H1 (cell line): Measurements from ENCODE around the gene CRNKL1. TPM values are rescaled to one million over a fixed set of nuclear protein-coding genes. Genes with fewer than 3 reads are reported as not detected.

Source experiments
- CTCF ChIA-PET: fragments of 300-600 bp; sonication (Branson Sonifier 250); formaldehyde crosslinking; loops from one replicate; lab custom pipeline; 2021; ENCODE audit not compliant: partially characterized antibody; lab: Charles Lee
- POLR2A ChIA-PET: fragments of 300-600 bp; sonication (Branson Sonifier 250); formaldehyde crosslinking; loops from one replicate; lab custom pipeline; 2021; ENCODE audit warnings: inconsistent platforms; ENCODE audit not compliant: partially characterized antibody; lab: Charles Lee
- DNase-seq, 2 experiments: peaks; one replicate each; pipeline versions ENCODE4 v3.0.0 to v3.0.0-alpha.2; 2010 to 2022; ENCODE audit warnings: low spot score in 2 of 2, low read depth in 1 of 2, mixed read lengths in 1 of 2
- FAIRE-seq: peaks from 2 replicates; lab custom pipeline; 2011; peaks lifted over from hg19 to GRCh38; lab: Jason Lieb, UNC
- H2AFZ ChIP-seq: 2 replicates; pipeline ENCODE4 v1.8.1; 2012; ENCODE audit warnings: low read length, inconsistent platforms
- H2AK5ac ChIP-seq: 2 replicates; pipeline ENCODE4 v1.6.1; 2013; ENCODE audit warnings: low read depth, low read length
- H2BK120ac ChIP-seq: replicated peaks from 2 replicates; pipeline ENCODE3; 2013; ENCODE audit warnings: low read depth, low read length, inconsistent platforms
- H2BK12ac ChIP-seq: 2 replicates; pipeline ENCODE4 v1.6.1; 2013; ENCODE audit warnings: low read depth, low read length
- H2BK15ac ChIP-seq: 2 replicates; pipeline ENCODE4 v1.6.1; 2013; ENCODE audit warnings: low read length
- H2BK20ac ChIP-seq: 2 replicates; pipeline ENCODE4 v1.6.1; 2013; ENCODE audit warnings: low read length
- H2BK5ac ChIP-seq: 2 replicates; pipeline ENCODE4 v1.6.1; 2013; ENCODE audit warnings: low read depth, low read length
- H3K14ac ChIP-seq: 2 replicates; pipeline ENCODE4 v1.6.1; 2013; ENCODE audit warnings: inconsistent platforms; ENCODE audit not compliant: insufficient read length
- H3K18ac ChIP-seq: 2 replicates; pipeline ENCODE4 v1.6.1; 2013; ENCODE audit warnings: low read length; ENCODE audit errors: extremely low read depth
- H3K23ac ChIP-seq: 2 replicates; pipeline ENCODE4 v1.6.1; 2013; ENCODE audit warnings: inconsistent platforms; ENCODE audit not compliant: insufficient read length
- H3K23me2 ChIP-seq: 2 replicates; pipeline ENCODE4 v1.6.1; 2013; ENCODE audit warnings: low read depth, low read length
- H3K27ac ChIP-seq: 2 replicates; pipeline ENCODE4 v1.6.1; 2011; ENCODE audit warnings: low read depth, low read length, inconsistent platforms
- H3K27me3 ChIP-seq, 4 experiments: replicated peaks in 1 of 4; 1 replicate in 1 of 4; 2 replicates in 3 of 4; pipeline versions ENCODE4 v1.6.1 to v1.8.1; 2011 to 2013; ENCODE audit warnings: low read length in 3 of 4, mild to moderate bottlenecking in 3 of 4, inconsistent platforms in 2 of 4, mixed read lengths in 2 of 4, moderate library complexity in 1 of 4; ENCODE audit not compliant: control insufficient read depth in 3 of 4, insufficient read depth in 3 of 4; ENCODE audit errors: extremely low read depth in 1 of 4
- H3K36me3 ChIP-seq, 4 experiments: 2 replicates each; pipeline versions ENCODE4 v1.6.1 to v1.8.1; 2011 to 2013; ENCODE audit warnings: mild to moderate bottlenecking in 4 of 4, low read length in 3 of 4, moderate library complexity in 2 of 4, control low read depth in 1 of 4, inconsistent platforms in 1 of 4; ENCODE audit not compliant: insufficient read depth in 4 of 4, control insufficient read depth in 2 of 4
- H3K4ac ChIP-seq: replicated peaks from 2 replicates; pipeline ENCODE3; 2013; ENCODE audit warnings: low read length, low read depth, mixed read lengths, inconsistent platforms; ENCODE audit not compliant: insufficient read length
- H3K4me1 ChIP-seq, 4 experiments: replicated peaks in 1 of 4; 1 replicate in 1 of 4; 2 replicates in 3 of 4; pipeline versions ENCODE4 v1.6.1 to v1.8.1; 2011 to 2013; ENCODE audit warnings: low read length in 3 of 4, inconsistent platforms in 2 of 4, mixed read lengths in 1 of 4; ENCODE audit not compliant: insufficient read depth in 4 of 4, control insufficient read depth in 3 of 4
- H3K4me2 ChIP-seq, 2 experiments: 2 replicates each; pipeline versions ENCODE4 v1.6.1 to v1.8.1; 2011 to 2013; ENCODE audit warnings: low read depth in 2 of 2, low read length in 2 of 2, control low read depth in 1 of 2, inconsistent platforms in 1 of 2, mild to moderate bottlenecking in 1 of 2; ENCODE audit not compliant: insufficient read depth in 1 of 2
- H3K4me3 ChIP-seq, 4 experiments: fragments of 200-600, 300-600 bp in 1 of 4; sonication (generic), shearing (Covaris generic), sonication (Bioruptor Twin) in 1 of 4; 2 replicates each; pipeline versions ENCODE4 v1.5.1 to v1.8.1; 2011 to 2016; ENCODE audit warnings: low read length in 4 of 4, low read depth in 3 of 4, control low read depth in 2 of 4, inconsistent platforms in 2 of 4, mild to moderate bottlenecking in 2 of 4, mixed read lengths in 1 of 4, moderate library complexity in 1 of 4; ENCODE audit not compliant: insufficient read depth in 2 of 4; ENCODE audit errors: extremely low read depth in 1 of 4
- H3K56ac ChIP-seq: replicated peaks from 2 replicates; pipeline ENCODE3; 2013; ENCODE audit warnings: low read depth, mild to moderate bottlenecking, mixed read lengths, low read length, inconsistent platforms; ENCODE audit not compliant: insufficient read length
- H3K79me1 ChIP-seq: 2 replicates; pipeline ENCODE4 v1.6.1; 2013; ENCODE audit warnings: low read depth, low read length, control low read depth
- H3K79me2 ChIP-seq, 2 experiments: 2 replicates each; pipeline versions ENCODE4 v1.6.1 to v1.8.1; 2012 to 2013; ENCODE audit warnings: low read length in 2 of 2, mild to moderate bottlenecking in 2 of 2, inconsistent platforms in 1 of 2; ENCODE audit not compliant: insufficient read depth in 2 of 2, control insufficient read depth in 1 of 2
- H3K9ac ChIP-seq, 4 experiments: replicated peaks in 1 of 4; 1 replicate in 1 of 4; 2 replicates in 3 of 4; pipeline versions ENCODE4 v1.6.1 to v1.8.1; 2011 to 2013; ENCODE audit warnings: low read depth in 3 of 4, low read length in 3 of 4, control low read depth in 2 of 4, mild to moderate bottlenecking in 2 of 4, moderate library complexity in 2 of 4, inconsistent platforms in 1 of 4; ENCODE audit errors: extremely low read depth in 1 of 4
- H3K9me3 ChIP-seq, 2 experiments: 2 replicates each; pipeline versions ENCODE4 v1.6.1 to v1.8.1; 2012 to 2013; ENCODE audit warnings: mild to moderate bottlenecking in 2 of 2, moderate library complexity in 2 of 2, control low read depth in 1 of 2, inconsistent platforms in 1 of 2, low read depth in 1 of 2, low read length in 1 of 2, mixed read lengths in 1 of 2; ENCODE audit not compliant: insufficient read depth in 2 of 2
- H4K20me1 ChIP-seq, 2 experiments: replicated peaks in 1 of 2; 2 replicates each; pipeline versions ENCODE3 to v1.8.1; 2011 to 2013; ENCODE audit warnings: inconsistent platforms in 2 of 2, low read length in 2 of 2, mild to moderate bottlenecking in 1 of 2; ENCODE audit not compliant: insufficient read depth in 2 of 2, control insufficient read depth in 1 of 2
- H4K5ac ChIP-seq: 2 replicates; pipeline ENCODE4 v1.6.1; 2013; ENCODE audit warnings: low read length, low read depth, mixed read lengths, inconsistent platforms; ENCODE audit not compliant: insufficient read length
- H4K8ac ChIP-seq: 2 replicates; pipeline ENCODE4 v1.8.0; 2013; ENCODE audit warnings: mild to moderate bottlenecking, moderate library complexity, low read length, inconsistent platforms; ENCODE audit not compliant: insufficient read depth; ENCODE audit errors: extremely low read depth
- H4K91ac ChIP-seq: replicated peaks from 2 replicates; pipeline ENCODE3; 2013; ENCODE audit warnings: low read length, mixed read lengths, inconsistent platforms; ENCODE audit not compliant: insufficient read length
- BCL11A ChIP-seq, 2 experiments: IDR thresholded peaks; one replicate each; pipeline ENCODE4 v1.6.1; 2011; ENCODE audit warnings: low read depth in 2 of 2, low read length in 2 of 2, mild to moderate bottlenecking in 2 of 2
- CEBPB ChIP-seq: IDR thresholded peaks from 2 replicates; pipeline ENCODE4 v1.6.1; 2012; ENCODE audit warnings: low read depth, low read length
- CREB1 ChIP-seq: IDR thresholded peaks from 2 replicates; pipeline ENCODE4 v1.6.1; 2012; ENCODE audit warnings: inconsistent platforms
- EZH2 ChIP-seq: fragments of 200-600 bp; sonication (generic); IDR thresholded peaks from 2 replicates; pipeline ENCODE4 v1.7.1; 2012; ENCODE audit warnings: low read depth, mild to moderate bottlenecking, moderate library complexity, low read length, inconsistent platforms; ENCODE audit not compliant: severe bottlenecking
- HDAC2 ChIP-seq, 2 experiments: fragments of 300-600 bp in 1 of 2; sonication (generic) in 1 of 2; IDR thresholded peaks; 2 replicates each; pipeline ENCODE4 v1.6.1; 2011 to 2012; ENCODE audit warnings: low read depth in 2 of 2, low read length in 2 of 2, mild to moderate bottlenecking in 2 of 2, moderate library complexity in 2 of 2, borderline replicate concordance in 1 of 2, inconsistent platforms in 1 of 2
- NRF1 ChIP-seq: IDR thresholded peaks from 2 replicates; pipeline ENCODE4 v1.6.1; 2011; ENCODE audit warnings: mild to moderate bottlenecking, low read depth, low read length, improper control_type of control experiment
- SAP30 ChIP-seq: fragments of 300-600 bp; sonication (generic); IDR thresholded peaks from 2 replicates; pipeline ENCODE4 v1.7.1; 2012; ENCODE audit warnings: low read length, moderate library complexity, mild to moderate bottlenecking, inconsistent platforms; ENCODE audit not compliant: insufficient read depth, insufficient replicate concordance
- SP1 ChIP-seq: IDR thresholded peaks from 2 replicates; pipeline ENCODE4 v1.6.1; 2011; ENCODE audit warnings: low read depth, low read length
- TBP ChIP-seq: IDR thresholded peaks from 2 replicates; pipeline ENCODE4 v1.6.1; 2011; ENCODE audit warnings: low read depth, low read length, improper control_type of control experiment
- TCF12 ChIP-seq: IDR thresholded peaks from 2 replicates; pipeline ENCODE4 v1.6.1; 2011; ENCODE audit warnings: low read depth, mild to moderate bottlenecking, low read length
- ZNF274 ChIP-seq: IDR thresholded peaks from 2 replicates; pipeline ENCODE4 v1.7.0; 2012; ENCODE audit warnings: low read length, borderline replicate concordance; ENCODE audit errors: extremely low read depth
- WGBS, 2 experiments: shearing (Covaris generic) in 1 of 2; methylation state at CpG; one replicate each; pipeline versions ENCODE4 v1.1.6 to v1.1.7; 2013 to 2015; ENCODE audit warnings: low lambda C conversion rate in 2 of 2, mixed read lengths in 2 of 2, inconsistent platforms in 1 of 2, low coverage in 1 of 2, missing lambda C conversion rate in 1 of 2; ENCODE audit not compliant: insufficient replicate concordance in 2 of 2, insufficient coverage in 1 of 2, insufficient read length in 1 of 2; ENCODE audit errors: extremely low coverage in 1 of 2, missing lambda C conversion rate in 1 of 2; 5-methylcytosine and 5-hydroxymethylcytosine counted together
- polyA plus RNA-seq, 7 experiments: library from polyadenylated mRNA; depleted of rRNA in 3 of 7; stranded (reverse) in 5 of 7; unstranded in 2 of 7; fragments of >200 nt in 5 of 7; fragments of 200-250 nt in 2 of 7; gene quantifications; 1 replicate in 5 of 7; 2 replicates in 1 of 7; 4 replicates in 1 of 7; pipeline versions ENCODE4 v1.2.1 to v1.2.3, GENCODE V29; 2011 to 2013; ENCODE audit warnings: missing spikeins in 2 of 7, mixed read lengths in 2 of 7
- total RNA-seq: library from RNA; stranded (reverse); fragmentation: NEBNext Ultra II Directional; extraction: Animal tissue kit (Norgen Biotek cat#: 25700); gene quantifications from 2 replicates; pipeline ENCODE4 v1.2.1, GENCODE V29; 2021

Gene CRNKL1
- total and polyA plus RNA-seq, 2 of the 8 experiments (the other 6 are each of a cell fraction or from before 2014, with no cell fraction given) = 4.0 to 26.5 TPM

DNA sequence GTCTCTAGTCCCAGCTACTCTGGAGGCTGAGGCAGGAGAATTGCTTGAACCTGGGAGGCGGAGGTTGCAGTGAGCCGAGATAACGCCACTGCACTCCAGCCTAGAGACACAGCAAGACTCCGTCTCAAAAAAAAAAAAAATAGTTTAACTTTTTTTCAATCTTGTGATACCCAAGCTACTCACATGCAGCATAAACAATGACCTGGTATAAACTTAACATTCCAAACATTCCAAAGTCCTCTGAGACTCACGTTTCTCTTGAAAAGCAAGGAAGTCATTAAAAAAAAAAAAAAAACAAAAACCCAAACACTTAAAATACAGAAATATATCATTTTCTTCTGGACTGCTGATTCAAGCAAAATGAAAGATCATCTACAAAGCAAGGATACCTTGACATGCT is 14.3 kb downstream of the CRNKL1 start:
- WGBS, 2 experiments = 70% methylated on average over 5 of the region's 5 CpGs; no CpG with 5 or more reads in 1 of the 2 experiments
- H4K8ac ChIP-seq = no peak overlapping the region
- H3K4ac ChIP-seq = no peak overlapping the region
- H3K79me1 ChIP-seq = no peaks in the 10 kb centered on the region
- no peak overlapping the region for H3K18ac ChIP-seq
- no peak overlapping the region for H2BK15ac ChIP-seq
- peaks cover 0 to 3% of the 10 kb centered on the region in 2 experiments for H4K20me1 ChIP-seq
- ChIA-PET POLR2A (interaction anchor here (0.6 to 2.7 kb wide), 5 partner anchors 11 to 1495 kb away, joined by 3 to 9 read pairs (median 4); partner anchors contain the start of genes CFAP61 and CRNKL1), CTCF (interaction anchor here (0.6 kb wide), 1 partner anchor 33 kb away, joined by 3 read pairs; no protein-coding TSS in a partner anchor)
- no peaks in the 10 kb centered on the region for H3K79me2 ChIP-seq
- no peak for TF ChIP-seq CREB1
- TF ChIP-seq EZH2 = no peak
- TF ChIP-seq CEBPB = no peak
- TF ChIP-seq HDAC2 (IDR thresholded peaks at IDR 0.05; ENCODE audit: borderline replicate concordance in 1 of 2, low read depth in 2 of 2, low read length in 2 of 2) = no peak
- no peak for TF ChIP-seq SAP30
- no peak for TF ChIP-seq SP1
- no peak for TF ChIP-seq TBP
- TF ChIP-seq NRF1 = no peak
- TF ChIP-seq ZNF274 = no peak
- TF ChIP-seq BCL11A (IDR thresholded peaks at IDR 0.05; ENCODE audit: low read depth in 2 of 2, low read length in 2 of 2) = no peak
- TF ChIP-seq TCF12 = no peak
- H2BK5ac ChIP-seq = no peak overlapping the region
- peaks cover 21 to 89% (median 63%) of the 10 kb centered on the region in 4 experiments for H3K36me3 ChIP-seq
- 0 out of 8 replicates have a peak overlapping the region, but pooled peaks of 1 of the 4 experiments have one; percentile 7 for H3K4me3 ChIP-seq
- no peak overlapping the region for H3K27ac ChIP-seq
- no peak overlapping the region; the same call in 1 of the 2 replicates for H2BK12ac ChIP-seq
- no peak overlapping the region for H2BK20ac ChIP-seq
- H2AK5ac ChIP-seq = no peak overlapping the region
- no peak overlapping the region for H3K14ac ChIP-seq
- H4K5ac ChIP-seq = no peak overlapping the region
- no peak overlapping the region for H2BK120ac ChIP-seq
- H3K4me1 ChIP-seq = peaks cover 0 to 2% (median 0%) of the 10 kb centered on the region in 4 experiments; a peak in 1 of 7 replicates
- no peak overlapping the region for H3K56ac ChIP-seq
- DNase-seq (no peak), FAIRE-seq (no peak)
- no peaks in the 10 kb centered on the region for H3K9me3 ChIP-seq
- H2AFZ ChIP-seq = no peak overlapping the region
- H3K4me2 ChIP-seq = no peak overlapping the region
- no peaks in the 10 kb centered on the region for H3K23me2 ChIP-seq
- no peak overlapping the region for H4K91ac ChIP-seq
- H3K27me3 ChIP-seq = no peaks in the 10 kb centered on the region
- no peak overlapping the region for H3K23ac ChIP-seq
- no peak overlapping the region for H3K9ac ChIP-seq
